ENCODE results near the gene HEXIM2. TPM values are rescaled to one million over a fixed set of nuclear protein-coding genes. Genes with fewer than 3 reads are reported as not detected.

Gene HEXIM2
- total and polyA plus RNA-seq, 2 of the 13 experiments (the other 11 are each of a cell fraction or from before 2014, with no cell fraction given), result 27.1 to 32.4 TPM

DNA sequence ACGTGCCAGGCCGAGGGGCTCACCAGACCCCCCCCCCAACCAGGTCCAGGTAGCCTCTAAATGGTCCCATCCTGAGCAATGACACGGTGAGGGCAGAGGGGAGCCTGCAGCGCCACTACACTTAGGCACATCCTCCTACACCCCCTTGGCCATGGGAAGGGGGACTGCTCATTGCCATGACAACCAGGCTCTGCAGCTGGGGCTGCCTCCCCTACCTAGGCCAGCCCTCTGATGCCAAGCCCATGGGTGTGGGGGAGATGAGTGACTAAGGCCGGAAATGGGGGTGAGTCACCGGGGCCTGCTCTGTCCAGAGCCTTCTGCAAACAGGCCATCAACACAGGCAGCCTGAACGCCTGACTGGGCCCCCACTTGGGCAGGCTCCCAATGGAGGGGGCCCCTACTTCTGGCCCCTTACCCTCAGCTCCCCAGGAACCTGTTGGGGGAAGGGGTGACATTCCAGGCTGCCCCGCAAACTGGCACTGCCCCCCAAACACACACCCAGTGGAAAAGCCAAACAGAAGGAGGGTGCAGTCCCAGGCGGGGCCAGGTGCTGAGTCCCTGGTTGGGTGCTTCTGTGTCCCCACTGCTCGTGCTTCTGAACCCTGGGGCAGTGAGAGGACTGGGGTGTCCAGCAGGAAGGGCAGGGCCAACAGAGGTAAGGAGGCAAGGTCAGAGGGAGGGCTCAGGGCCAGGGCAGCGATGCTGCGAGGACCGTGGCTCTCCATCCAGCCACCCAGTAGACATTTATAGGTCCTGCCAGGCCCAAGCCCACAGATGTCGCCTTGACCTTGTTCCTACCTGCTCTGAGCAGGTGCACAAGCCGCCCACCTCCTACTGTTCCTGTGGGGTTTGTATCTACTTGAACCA lies 37.5 kb upstream of the HEXIM2 start (continued):
- TF ChIP-seq, protein P1, sequence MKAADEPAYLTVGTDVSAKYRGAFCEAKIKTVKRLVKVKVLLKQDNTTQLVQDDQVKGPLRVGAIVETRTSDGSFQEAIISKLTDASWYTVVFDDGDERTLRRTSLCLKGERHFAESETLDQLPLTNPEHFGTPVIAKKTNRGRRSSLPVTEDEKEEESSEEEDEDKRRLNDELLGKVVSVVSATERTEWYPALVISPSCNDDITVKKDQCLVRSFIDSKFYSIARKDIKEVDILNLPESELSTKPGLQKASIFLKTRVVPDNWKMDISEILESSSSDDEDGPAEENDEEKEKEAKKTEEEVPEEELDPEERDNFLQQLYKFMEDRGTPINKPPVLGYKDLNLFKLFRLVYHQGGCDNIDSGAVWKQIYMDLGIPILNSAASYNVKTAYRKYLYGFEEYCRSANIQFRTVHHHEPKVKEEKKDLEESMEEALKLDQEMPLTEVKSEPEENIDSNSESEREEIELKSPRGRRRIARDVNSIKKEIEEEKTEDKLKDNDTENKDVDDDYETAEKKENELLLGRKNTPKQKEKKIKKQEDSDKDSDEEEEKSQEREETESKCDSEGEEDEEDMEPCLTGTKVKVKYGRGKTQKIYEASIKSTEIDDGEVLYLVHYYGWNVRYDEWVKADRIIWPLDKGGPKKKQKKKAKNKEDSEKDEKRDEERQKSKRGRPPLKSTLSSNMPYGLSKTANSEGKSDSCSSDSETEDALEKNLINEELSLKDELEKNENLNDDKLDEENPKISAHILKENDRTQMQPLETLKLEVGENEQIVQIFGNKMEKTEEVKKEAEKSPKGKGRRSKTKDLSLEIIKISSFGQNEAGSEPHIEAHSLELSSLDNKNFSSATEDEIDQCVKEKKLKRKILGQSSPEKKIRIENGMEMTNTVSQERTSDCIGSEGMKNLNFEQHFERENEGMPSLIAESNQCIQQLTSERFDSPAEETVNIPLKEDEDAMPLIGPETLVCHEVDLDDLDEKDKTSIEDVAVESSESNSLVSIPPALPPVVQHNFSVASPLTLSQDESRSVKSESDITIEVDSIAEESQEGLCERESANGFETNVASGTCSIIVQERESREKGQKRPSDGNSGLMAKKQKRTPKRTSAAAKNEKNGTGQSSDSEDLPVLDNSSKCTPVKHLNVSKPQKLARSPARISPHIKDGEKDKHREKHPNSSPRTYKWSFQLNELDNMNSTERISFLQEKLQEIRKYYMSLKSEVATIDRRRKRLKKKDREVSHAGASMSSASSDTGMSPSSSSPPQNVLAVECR (CRISPR knock-in tag; IDR thresholded peaks at IDR 0.05; ENCODE audit: borderline replicate concordance), result peak; percentile 2; the same call in 1 of the 2 replicates
- no peak for TF ChIP-seq ZNF354B (CRISPR knock-in tag; IDR thresholded peaks at IDR 0.05)
- TF ChIP-seq, protein P2, sequence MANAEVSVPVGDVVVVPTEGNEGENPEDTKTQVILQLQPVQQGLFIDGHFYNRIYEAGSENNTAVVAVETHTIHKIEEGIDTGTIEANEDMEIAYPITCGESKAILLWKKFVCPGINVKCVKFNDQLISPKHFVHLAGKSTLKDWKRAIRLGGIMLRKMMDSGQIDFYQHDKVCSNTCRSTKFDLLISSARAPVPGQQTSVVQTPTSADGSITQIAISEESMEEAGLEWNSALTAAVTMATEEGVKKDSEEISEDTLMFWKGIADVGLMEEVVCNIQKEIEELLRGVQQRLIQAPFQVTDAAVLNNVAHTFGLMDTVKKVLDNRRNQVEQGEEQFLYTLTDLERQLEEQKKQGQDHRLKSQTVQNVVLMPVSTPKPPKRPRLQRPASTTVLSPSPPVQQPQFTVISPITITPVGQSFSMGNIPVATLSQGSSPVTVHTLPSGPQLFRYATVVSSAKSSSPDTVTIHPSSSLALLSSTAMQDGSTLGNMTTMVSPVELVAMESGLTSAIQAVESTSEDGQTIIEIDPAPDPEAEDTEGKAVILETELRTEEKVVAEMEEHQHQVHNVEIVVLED (CRISPR knock-in tag; IDR thresholded peaks at IDR 0.05; ENCODE audit: borderline replicate concordance), result no peak
- no peak for TF ChIP-seq GTF2F1 (IDR thresholded peaks at IDR 0.05; ENCODE audit: low read length)
- TF ChIP-seq SMARCC2 (IDR thresholded peaks at IDR 0.05), result no peak
- no peak for TF ChIP-seq BRD4 (CRISPR knock-in tag; IDR thresholded peaks at IDR 0.05)
- peak; percentile 44; the same call in 1 of the 2 replicates for TF ChIP-seq TAF1 (CRISPR knock-in tag; IDR thresholded peaks at IDR 0.05)
- no peak for TF ChIP-seq FOXM1 (CRISPR knock-in tag; IDR thresholded peaks at IDR 0.05)
- no peak for TF ChIP-seq ARNT (IDR thresholded peaks at IDR 0.05)
- TF ChIP-seq, protein P3, sequence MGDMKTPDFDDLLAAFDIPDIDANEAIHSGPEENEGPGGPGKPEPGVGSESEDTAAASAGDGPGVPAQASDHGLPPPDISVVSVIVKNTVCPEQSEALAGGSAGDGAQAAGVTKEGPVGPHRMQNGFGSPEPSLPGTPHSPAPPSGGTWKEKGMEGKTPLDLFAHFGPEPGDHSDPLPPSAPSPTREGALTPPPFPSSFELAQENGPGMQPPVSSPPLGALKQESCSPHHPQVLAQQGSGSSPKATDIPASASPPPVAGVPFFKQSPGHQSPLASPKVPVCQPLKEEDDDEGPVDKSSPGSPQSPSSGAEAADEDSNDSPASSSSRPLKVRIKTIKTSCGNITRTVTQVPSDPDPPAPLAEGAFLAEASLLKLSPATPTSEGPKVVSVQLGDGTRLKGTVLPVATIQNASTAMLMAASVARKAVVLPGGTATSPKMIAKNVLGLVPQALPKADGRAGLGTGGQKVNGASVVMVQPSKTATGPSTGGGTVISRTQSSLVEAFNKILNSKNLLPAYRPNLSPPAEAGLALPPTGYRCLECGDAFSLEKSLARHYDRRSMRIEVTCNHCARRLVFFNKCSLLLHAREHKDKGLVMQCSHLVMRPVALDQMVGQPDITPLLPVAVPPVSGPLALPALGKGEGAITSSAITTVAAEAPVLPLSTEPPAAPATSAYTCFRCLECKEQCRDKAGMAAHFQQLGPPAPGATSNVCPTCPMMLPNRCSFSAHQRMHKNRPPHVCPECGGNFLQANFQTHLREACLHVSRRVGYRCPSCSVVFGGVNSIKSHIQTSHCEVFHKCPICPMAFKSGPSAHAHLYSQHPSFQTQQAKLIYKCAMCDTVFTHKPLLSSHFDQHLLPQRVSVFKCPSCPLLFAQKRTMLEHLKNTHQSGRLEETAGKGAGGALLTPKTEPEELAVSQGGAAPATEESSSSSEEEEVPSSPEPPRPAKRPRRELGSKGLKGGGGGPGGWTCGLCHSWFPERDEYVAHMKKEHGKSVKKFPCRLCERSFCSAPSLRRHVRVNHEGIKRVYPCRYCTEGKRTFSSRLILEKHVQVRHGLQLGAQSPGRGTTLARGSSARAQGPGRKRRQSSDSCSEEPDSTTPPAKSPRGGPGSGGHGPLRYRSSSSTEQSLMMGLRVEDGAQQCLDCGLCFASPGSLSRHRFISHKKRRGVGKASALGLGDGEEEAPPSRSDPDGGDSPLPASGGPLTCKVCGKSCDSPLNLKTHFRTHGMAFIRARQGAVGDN (CRISPR knock-in tag; IDR thresholded peaks at IDR 0.05), result peak; percentile 97
- TF ChIP-seq, protein P4, sequence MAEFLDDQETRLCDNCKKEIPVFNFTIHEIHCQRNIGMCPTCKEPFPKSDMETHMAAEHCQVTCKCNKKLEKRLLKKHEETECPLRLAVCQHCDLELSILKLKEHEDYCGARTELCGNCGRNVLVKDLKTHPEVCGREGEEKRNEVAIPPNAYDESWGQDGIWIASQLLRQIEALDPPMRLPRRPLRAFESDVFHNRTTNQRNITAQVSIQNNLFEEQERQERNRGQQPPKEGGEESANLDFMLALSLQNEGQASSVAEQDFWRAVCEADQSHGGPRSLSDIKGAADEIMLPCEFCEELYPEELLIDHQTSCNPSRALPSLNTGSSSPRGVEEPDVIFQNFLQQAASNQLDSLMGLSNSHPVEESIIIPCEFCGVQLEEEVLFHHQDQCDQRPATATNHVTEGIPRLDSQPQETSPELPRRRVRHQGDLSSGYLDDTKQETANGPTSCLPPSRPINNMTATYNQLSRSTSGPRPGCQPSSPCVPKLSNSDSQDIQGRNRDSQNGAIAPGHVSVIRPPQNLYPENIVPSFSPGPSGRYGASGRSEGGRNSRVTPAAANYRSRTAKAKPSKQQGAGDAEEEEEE (CRISPR knock-in tag; IDR thresholded peaks at IDR 0.05; ENCODE audit: borderline replicate concordance), result no peak
- no peak for TF ChIP-seq ZNF737 (CRISPR knock-in tag; IDR thresholded peaks at IDR 0.05; ENCODE audit: borderline replicate concordance)
- TF ChIP-seq, protein P5, sequence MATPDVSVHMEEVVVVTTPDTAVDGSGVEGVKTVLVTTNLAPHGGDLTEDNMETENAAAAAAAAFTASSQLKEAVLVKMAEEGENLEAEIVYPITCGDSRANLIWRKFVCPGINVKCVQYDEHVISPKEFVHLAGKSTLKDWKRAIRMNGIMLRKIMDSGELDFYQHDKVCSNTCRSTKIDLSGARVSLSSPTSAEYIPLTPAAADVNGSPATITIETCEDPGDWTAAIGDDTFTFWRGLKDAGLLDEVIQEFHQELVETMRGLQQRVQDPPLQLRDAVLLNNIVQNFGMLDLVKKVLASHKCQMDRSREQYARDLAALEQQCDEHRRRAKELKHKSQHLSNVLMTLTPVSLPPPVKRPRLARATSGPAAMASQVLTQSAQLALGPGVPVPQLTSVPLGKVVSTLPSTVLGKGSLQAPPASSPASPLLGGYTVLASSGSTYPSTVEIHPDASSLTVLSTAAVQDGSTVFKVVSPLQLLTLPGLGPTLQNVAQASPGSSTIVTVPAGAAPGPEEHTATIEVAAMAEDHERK (CRISPR knock-in tag; IDR thresholded peaks at IDR 0.05; ENCODE audit: low read depth), result no peak
- TF ChIP-seq ZFP36 (IDR thresholded peaks at IDR 0.05; ENCODE audit: borderline replicate concordance, low read depth, low read length, partially characterized antibody), result no peak
- no peak for TF ChIP-seq ZNF546 (CRISPR knock-in tag; conservative IDR thresholded peaks at IDR 0.05)
